GM15510 (cell line): Measurements from ENCODE around the gene SIL1.

Source experiments
- POLR2A ChIP-seq: IDR thresholded peaks from 3 replicates; pipeline ENCODE4 v1.6.1; 2011; ENCODE audit warnings: borderline replicate concordance; ENCODE audit not compliant: insufficient read length; ENCODE audit errors: extremely low read depth

SIL1 gene

GRCh38 chr5:138962614-138963370 lies 235.4 kb downstream of the SIL1 start:
- TF ChIP-seq POLR2A, result no peak

GRCh38 chr5:138961729-138962128 lies 236.4 kb downstream of the SIL1 start:
- TF ChIP-seq POLR2A, result no peak

GRCh38 chr5:138961221-138961620 lies 236.9 kb downstream of the SIL1 start:
- TF ChIP-seq POLR2A, result no peak

- no peak for TF ChIP-seq POLR2A
Observed at GRCh38 chr5:138960145-138960692, 237.9 kb downstream of the SIL1 start.

- TF ChIP-seq POLR2A, result no peak
Observed at GRCh38 chr5:138956801-138957200, 241.4 kb downstream of the SIL1 start.

- TF ChIP-seq POLR2A, result no peak
Observed at GRCh38 chr5:138955671-138956295, 242.4 kb downstream of the SIL1 start.

- TF ChIP-seq POLR2A, result no peak
Observed at GRCh38 chr5:138955013-138955660, 243.0 kb downstream of the SIL1 start.

GRCh38 chr5:138954257-138955012 lies 243.7 kb downstream of the SIL1 start:
- no peak for TF ChIP-seq POLR2A

- TF ChIP-seq POLR2A, result no peak
Observed at GRCh38 chr5:138953387-138954256, 244.5 kb downstream of the SIL1 start.

- TF ChIP-seq POLR2A, result no peak
Observed at GRCh38 chr5:138952962-138953361, 245.2 kb downstream of the SIL1 start.

- no peak for TF ChIP-seq POLR2A
Observed at GRCh38 chr5:138951986-138952735, 246.0 kb downstream of the SIL1 start.

GRCh38 chr5:138951091-138951985 lies 246.8 kb downstream of the SIL1 start:
- no peak for TF ChIP-seq POLR2A
